ENCODE results near the gene MFSD11. TPM values are rescaled to one million over a fixed set of nuclear protein-coding genes. Genes with fewer than 3 reads are reported as not detected.
"Not testable (repeated sequence)": the region's sequence is repeated elsewhere in the genome, so short reads cannot be mapped to it uniquely, and the experiment has no call there.

Gene MFSD11
- total RNA-seq, 3 donors from 2014 or later: 14.6 to 16.6 (median 15.1) TPM

DNA sequence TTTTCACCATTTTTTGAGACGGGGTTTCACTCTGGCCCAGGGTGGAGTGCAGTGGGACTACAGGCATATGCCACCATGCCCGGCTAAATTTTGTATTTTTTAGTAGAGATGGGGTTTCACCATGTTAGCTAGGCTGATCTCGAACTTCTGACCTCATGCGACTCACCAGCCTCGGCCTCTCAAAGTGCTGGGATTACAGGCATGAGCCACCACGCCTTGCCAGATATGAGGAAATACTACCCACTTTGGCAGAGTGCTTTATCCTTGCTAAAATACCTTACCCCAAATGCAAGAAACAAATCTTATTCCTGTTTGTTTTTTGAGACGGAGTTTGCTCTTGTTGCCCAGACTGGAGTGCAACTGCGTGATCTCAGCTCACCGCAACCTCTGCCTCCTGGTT is 67.4 kb downstream of the MFSD11 start:
- no peaks in the 10 kb centered on the region for H3K9me3 Mint-ChIP-seq

DNA sequence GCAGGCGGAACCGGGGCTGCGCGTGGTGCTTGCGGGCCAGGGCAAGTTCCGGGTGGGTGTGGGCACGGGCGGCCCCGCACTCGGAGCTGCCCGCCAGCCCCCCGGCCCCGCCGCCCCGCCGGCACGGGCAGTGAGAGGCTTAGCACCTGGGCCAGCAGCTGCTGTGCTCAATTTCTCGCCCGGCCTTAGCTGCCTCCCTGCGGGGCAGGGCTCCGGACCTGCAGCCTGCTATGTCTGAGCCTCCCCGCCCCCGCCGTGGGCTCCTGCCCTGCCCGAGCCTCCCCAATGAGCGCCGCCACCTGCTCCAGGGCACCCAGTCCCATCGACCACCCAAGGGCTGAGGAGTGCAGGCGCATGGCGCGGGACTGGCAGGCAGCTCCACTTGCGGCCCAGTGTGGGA is 68.2 kb downstream of the MFSD11 start:
- H3K36me3 Mint-ChIP-seq (ENCODE audit: insufficient read depth); H3K27me3 Mint-ChIP-seq (ENCODE audit: low read depth); H3K9me3 Mint-ChIP-seq; ATAC-seq; H3K4me3 Mint-ChIP-seq; H3K4me1 Mint-ChIP-seq (ENCODE audit: low read depth); DNase-seq: not testable (repeated sequence)

More for the DNA sequence above, 67.4 kb downstream of the MFSD11 start:
- Mint-ChIP-seq H3K27me3 (ENCODE audit: low read depth) (no peaks in the 10 kb centered on the region), H3K4me3 (no peak overlapping the region), H3K36me3 (ENCODE audit: insufficient read depth) (no peaks in the 10 kb centered on the region), H3K4me1 (ENCODE audit: low read depth) (no peaks in the 10 kb centered on the region)
- ATAC-seq (no peak), DNase-seq (no peak)

DNA sequence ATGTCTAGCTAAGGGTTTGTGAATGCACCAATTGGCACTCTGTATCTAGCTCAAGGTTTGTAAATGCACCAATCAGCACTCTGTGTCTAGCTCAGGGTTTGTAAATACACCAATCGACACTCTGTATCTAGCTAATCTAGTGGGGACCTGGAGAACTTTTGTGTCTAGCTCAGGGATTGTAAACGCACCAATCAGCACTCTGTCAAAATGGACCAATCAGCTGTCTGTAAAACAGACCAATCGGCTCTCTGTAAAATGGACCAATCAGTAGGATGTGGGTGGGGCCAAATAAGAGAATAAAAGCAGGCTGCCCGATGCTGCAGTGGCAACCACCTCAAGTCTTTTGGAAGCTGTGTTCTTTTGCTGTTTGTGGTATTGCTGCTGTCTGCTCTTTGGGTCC is 68.8 kb downstream of the MFSD11 start:
- H3K4me3 Mint-ChIP-seq; DNase-seq; ATAC-seq; H3K9me3 Mint-ChIP-seq; H3K27me3 Mint-ChIP-seq (ENCODE audit: low read depth); H3K36me3 Mint-ChIP-seq (ENCODE audit: insufficient read depth); H3K4me1 Mint-ChIP-seq (ENCODE audit: low read depth): not testable (repeated sequence)

DNA sequence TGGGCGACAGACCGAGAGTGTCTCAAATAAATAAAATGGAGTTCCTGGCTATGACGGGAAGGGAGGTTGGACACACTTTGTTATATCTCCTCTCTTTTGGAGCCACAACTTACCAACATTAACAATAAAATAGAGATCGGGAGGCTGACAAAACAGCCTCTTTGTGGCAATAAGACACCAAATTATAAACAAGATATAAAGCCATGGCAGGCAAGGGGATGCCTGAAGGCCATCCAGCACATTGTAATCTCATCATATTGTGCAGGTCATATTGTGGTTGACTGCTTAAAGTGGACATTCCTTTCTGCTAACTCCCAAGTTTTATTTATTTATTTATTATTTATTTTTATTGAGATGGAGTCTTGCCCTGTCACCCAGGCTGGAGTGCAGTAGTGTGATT is 70.4 kb downstream of the MFSD11 start:
- DNase-seq (no peak), ATAC-seq (no peak)
- H3K4me3 Mint-ChIP-seq: no peak overlapping the region
- no peaks in the 10 kb centered on the region for H3K36me3 Mint-ChIP-seq (ENCODE audit: insufficient read depth)
- H3K9me3 Mint-ChIP-seq: no peaks in the 10 kb centered on the region
- peaks cover 2% of the 10 kb centered on the region for H3K27me3 Mint-ChIP-seq (ENCODE audit: low read depth)
- H3K4me1 Mint-ChIP-seq (ENCODE audit: low read depth): no peaks in the 10 kb centered on the region

DNA sequence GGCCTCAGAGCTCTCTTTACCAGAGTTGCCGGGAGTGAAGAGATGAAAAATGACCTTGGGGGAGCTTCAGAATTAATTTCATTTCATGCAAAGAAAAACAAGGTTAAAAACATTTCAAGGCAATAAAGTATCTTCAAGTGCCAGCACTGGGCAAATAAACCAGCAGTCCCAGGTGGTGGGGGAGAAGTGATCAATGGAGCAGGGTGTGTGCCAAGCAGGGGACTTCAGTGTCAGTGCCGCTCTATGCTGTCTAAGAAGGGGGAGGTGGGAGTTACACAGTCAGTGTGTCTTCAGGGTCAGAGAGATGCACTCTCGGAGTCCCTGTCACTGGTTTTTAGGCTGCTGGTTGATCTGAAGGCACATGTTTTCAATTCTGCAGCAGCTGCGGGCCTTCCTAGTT is 73.0 kb downstream of the MFSD11 start:
- Mint-ChIP-seq H3K9me3 (no peaks in the 10 kb centered on the region), H3K27me3 (ENCODE audit: low read depth) (peaks cover 2% of the 10 kb centered on the region), H3K4me1 (ENCODE audit: low read depth) (no peaks in the 10 kb centered on the region), H3K36me3 (ENCODE audit: insufficient read depth) (no peaks in the 10 kb centered on the region), H3K4me3 (no peak overlapping the region)
- ATAC-seq: no peak
- no peak for DNase-seq

DNA sequence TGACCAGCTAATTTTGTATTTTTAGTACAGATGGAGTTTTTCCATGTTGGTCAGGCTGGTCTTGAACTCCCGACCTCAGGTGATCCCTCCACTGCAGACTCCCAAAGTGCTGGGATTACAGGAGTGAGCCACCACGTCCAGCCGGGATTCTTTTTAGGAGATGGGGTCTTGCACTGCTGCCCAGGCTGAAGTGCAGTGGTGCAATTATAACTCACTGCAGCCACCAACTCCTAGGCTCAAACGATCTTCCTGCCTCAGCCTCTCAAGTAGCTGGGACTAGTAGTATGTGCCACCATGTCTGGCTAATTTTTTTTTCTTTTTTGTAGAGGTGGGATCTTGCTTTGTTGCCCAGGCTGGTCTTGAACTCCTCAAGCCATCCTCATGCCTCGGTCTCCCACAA is 73.9 kb downstream of the MFSD11 start:
- H3K9me3 Mint-ChIP-seq: no peaks in the 10 kb centered on the region
- H3K36me3 Mint-ChIP-seq (ENCODE audit: insufficient read depth): no peaks in the 10 kb centered on the region
- peaks cover 7% of the 10 kb centered on the region for H3K4me1 Mint-ChIP-seq (ENCODE audit: low read depth)
- ATAC-seq (no peak), DNase-seq (no peak)
- no peak overlapping the region for H3K4me3 Mint-ChIP-seq
- H3K27me3 Mint-ChIP-seq (ENCODE audit: low read depth): peaks cover 2% of the 10 kb centered on the region

DNA sequence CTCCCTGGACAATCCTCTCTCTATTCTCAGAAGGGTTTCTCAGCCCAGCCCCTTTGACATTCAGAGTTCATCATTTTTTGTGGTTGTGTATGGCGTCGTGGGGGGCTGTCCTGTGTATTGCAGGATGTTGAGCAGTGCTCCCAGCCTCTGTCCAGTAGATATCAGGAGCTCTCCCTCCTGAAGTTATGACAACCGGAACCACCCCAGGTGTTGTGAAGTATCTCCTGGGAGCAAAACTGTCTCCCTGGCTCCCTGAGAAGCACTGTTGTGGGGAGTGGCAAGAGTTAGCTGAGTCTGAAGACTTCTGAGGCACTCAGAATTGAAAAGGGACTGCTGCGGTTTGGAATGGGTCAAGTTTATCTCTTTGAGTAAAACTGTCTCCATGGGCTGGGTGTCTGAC is 74.3 kb downstream of the MFSD11 start:
- Mint-ChIP-seq H3K4me1 (ENCODE audit: low read depth) (peaks cover 8% of the 10 kb centered on the region), H3K36me3 (ENCODE audit: insufficient read depth) (no peaks in the 10 kb centered on the region), H3K27me3 (ENCODE audit: low read depth) (peaks cover 2% of the 10 kb centered on the region), H3K4me3 (no peak overlapping the region), H3K9me3 (no peaks in the 10 kb centered on the region)
- DNase-seq (no peak), ATAC-seq (no peak)

DNA sequence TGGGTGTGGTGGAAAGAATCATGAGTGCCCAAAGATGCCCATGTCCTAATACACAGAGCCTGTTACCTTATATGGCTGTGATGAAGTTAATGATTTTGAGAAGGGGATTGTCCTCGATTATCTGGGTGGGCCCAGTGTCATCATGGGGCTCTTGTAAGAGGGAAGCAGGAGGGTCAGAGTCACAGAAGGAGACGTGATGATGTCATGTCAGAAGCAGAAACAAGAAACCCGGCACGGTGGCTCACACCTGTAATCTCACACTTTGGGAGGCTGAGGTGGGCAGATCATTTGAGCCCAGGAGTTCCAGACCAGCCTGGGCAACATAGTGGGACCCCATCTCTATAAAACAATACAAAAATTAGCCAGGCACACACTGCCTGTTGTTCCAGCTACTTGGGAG is 75.0 kb downstream of the MFSD11 start:
- ATAC-seq: no peak
- H3K4me1 Mint-ChIP-seq (ENCODE audit: low read depth): peaks cover 8% of the 10 kb centered on the region
- H3K9me3 Mint-ChIP-seq: no peaks in the 10 kb centered on the region
- no peak for DNase-seq
- no peak overlapping the region for H3K4me3 Mint-ChIP-seq
- H3K36me3 Mint-ChIP-seq (ENCODE audit: insufficient read depth): no peaks in the 10 kb centered on the region
- peaks cover 2% of the 10 kb centered on the region for H3K27me3 Mint-ChIP-seq (ENCODE audit: low read depth)

DNA sequence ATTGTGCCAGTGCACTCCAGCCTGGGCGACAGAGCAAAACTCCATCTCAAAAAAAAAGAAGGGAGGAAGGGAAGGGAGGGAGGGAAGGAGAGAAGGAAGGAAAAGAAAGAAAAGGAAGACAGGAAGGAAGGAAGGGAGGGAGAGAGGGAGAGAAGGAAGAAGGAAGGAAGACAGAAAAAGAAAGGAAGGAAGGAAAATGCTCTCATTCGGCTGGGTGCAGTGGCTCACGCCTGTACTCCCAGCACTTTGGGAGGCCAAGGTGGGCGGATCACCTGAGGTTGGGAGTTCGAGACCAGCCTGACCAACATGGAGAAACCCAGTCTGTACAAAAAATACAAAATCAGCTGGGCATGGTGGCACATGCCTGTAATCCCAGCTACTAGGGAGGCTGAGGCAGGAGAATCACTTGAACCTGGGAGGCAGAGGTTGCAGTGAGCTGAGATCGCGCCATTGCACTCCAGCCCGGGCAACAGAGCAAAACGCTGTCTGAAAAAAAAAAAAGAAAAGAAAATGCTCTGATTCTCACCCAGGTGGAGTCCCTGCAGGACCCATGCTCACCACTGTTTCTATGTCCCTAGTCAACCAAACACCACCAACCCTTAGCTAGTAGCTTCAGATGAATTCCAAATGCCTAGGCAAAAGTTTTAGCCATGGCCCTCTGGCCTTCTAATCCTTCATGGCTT is 78.1 kb downstream of the MFSD11 start:
- not testable (repeated sequence) for H3K27me3 Mint-ChIP-seq (ENCODE audit: low read depth); H3K9me3 Mint-ChIP-seq; H3K4me3 Mint-ChIP-seq; H3K36me3 Mint-ChIP-seq (ENCODE audit: insufficient read depth); H3K4me1 Mint-ChIP-seq (ENCODE audit: low read depth); DNase-seq
- ATAC-seq: peak; percentile 52 to 58

DNA sequence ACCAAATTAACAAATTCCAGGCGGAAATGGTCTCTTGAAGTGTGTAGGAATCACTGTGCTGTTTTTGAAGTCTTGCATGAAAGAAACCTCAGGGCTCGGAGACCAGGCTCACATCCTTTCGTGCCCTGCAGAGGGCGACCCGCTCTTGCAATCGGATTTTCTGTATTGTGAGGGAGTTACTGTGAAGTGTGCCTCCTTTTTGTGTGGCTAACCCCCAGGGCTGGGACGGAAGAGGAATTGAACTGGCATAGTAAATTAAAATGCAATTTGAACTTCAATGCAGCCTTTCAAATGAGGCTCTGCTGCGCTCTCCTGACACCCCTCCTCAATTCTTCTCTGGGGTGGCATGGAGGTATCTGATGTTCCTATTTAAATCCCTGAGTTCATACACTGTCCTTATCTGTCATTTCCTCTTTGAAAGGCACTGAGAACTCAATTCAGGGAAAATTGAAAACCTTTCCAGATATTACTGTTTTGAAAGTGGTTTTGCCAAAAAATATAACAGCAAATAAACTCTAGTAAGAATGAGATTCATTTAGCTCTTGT is 78.7 kb downstream of the MFSD11 start:
- Mint-ChIP-seq H3K4me3 (no peak overlapping the region), H3K4me1 (ENCODE audit: low read depth) (peaks cover 8% of the 10 kb centered on the region), H3K36me3 (ENCODE audit: insufficient read depth) (no peaks in the 10 kb centered on the region), H3K27me3 (ENCODE audit: low read depth) (peaks cover 2% of the 10 kb centered on the region), H3K9me3 (no peaks in the 10 kb centered on the region)
- ATAC-seq (peak; percentile 84), DNase-seq (peak; percentile 44)

DNA sequence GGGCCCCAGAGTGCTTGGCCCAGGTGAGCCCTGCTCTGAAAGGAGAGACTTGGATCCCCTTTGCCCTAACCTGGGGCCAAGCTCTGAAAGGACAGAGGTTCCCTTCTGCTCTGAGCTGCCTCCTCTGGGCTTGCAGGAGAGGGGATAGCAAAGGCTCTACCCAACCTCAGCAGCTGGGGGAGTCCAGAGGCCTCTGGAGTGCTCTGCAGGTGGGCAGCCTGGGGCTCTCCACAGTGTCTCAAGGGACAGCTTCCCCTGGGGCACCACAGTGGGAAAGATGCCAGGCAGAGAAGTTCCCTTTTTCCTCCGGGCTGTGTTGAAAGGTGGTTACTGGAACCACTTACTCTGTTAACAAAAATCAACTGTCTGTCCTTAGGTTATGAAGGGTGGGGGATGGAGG is 82.1 kb downstream of the MFSD11 start:
- DNase-seq (no peak), ATAC-seq (no peak)
- Mint-ChIP-seq H3K27me3 (ENCODE audit: low read depth) (no peaks in the 10 kb centered on the region), H3K36me3 (ENCODE audit: insufficient read depth) (no peaks in the 10 kb centered on the region), H3K9me3 (no peaks in the 10 kb centered on the region), H3K4me1 (ENCODE audit: low read depth) (peaks cover 8% of the 10 kb centered on the region), H3K4me3 (no peak overlapping the region)

DNA sequence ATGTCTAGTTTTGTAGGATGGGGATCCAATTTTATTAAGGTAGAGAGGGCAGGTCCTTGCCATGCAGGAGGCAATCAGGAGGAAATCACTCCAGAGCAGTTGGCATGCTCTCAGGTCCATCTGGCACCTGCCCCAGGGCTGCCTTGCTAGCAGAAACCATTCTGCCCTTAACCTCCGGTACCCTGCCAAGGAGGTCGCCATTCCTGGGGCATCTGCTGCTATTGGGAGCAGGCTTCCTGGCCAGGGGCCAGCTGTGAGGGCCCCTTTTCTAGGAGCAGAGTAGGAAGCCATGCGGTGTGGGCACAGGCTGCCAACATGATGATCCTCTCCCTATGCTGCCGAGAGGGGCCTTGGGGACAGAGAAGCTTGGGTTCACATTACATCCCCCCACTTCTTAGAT is 82.6 kb downstream of the MFSD11 start:
- Mint-ChIP-seq H3K9me3 (no peaks in the 10 kb centered on the region), H3K4me3 (no peak overlapping the region), H3K27me3 (ENCODE audit: low read depth) (no peaks in the 10 kb centered on the region), H3K4me1 (ENCODE audit: low read depth) (peaks cover 8% of the 10 kb centered on the region), H3K36me3 (ENCODE audit: insufficient read depth) (no peaks in the 10 kb centered on the region)
- DNase-seq (no peak), ATAC-seq (no peak)

DNA sequence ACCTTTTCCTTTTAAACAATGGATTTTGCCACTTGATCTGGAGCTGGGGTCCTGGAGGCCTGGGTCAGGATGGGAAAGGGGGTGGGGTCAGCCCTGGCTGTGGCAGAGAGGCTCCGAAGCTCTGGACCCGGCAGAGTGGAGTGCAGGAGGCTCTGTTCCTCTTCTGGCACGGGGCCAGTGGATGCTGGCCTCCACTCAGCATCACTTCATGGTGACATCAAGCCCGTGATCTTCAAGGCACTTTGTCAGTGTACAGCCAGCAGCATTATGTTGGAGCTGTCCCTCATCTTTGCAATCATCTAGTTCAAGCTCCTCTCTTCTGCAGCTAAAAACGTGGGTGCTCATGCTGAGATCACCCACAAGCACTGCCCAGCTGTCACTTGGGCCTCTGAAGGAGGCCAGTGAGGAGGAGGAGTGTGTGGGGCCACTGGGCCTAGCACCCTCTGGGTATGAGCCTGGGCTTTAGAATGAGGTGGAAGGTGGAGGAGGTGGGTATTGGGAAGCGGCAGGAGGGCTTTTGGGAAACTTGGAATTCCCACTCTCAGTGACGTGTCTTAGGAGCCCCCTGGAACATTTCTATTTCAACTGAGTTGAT is 84.4 kb downstream of the MFSD11 start:
- Mint-ChIP-seq H3K4me3 (no peak overlapping the region), H3K9me3 (no peaks in the 10 kb centered on the region), H3K36me3 (ENCODE audit: insufficient read depth) (no peaks in the 10 kb centered on the region), H3K4me1 (ENCODE audit: low read depth) (peaks cover 3% of the 10 kb centered on the region), H3K27me3 (ENCODE audit: low read depth) (no peaks in the 10 kb centered on the region)
- no peak for ATAC-seq
- no peak for DNase-seq

DNA sequence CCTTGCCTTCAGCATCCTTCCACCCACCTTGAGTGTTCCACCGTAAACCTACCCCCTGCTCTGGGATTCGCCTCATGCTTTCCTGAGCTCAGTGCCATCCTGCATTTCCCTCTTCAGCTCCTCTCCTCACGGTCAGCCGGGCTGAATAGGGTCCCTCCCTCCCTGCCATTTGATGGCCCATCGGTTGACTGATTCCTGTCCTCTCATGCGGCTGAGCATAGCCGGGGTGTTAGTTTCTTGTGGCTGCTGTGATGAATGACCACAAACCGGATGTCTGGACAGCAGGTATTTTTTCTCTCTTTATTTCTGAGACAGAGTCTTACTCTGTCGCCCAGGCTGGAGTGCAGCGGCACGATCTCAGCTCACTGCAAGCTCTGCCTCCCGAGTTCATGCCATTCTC is 86.2 kb downstream of the MFSD11 start:
- ATAC-seq (no peak), DNase-seq (no peak)
- Mint-ChIP-seq H3K9me3 (no peaks in the 10 kb centered on the region), H3K27me3 (ENCODE audit: low read depth) (no peaks in the 10 kb centered on the region), H3K4me1 (ENCODE audit: low read depth) (peaks cover 5% of the 10 kb centered on the region), H3K4me3 (no peak overlapping the region), H3K36me3 (ENCODE audit: insufficient read depth) (no peaks in the 10 kb centered on the region)

DNA sequence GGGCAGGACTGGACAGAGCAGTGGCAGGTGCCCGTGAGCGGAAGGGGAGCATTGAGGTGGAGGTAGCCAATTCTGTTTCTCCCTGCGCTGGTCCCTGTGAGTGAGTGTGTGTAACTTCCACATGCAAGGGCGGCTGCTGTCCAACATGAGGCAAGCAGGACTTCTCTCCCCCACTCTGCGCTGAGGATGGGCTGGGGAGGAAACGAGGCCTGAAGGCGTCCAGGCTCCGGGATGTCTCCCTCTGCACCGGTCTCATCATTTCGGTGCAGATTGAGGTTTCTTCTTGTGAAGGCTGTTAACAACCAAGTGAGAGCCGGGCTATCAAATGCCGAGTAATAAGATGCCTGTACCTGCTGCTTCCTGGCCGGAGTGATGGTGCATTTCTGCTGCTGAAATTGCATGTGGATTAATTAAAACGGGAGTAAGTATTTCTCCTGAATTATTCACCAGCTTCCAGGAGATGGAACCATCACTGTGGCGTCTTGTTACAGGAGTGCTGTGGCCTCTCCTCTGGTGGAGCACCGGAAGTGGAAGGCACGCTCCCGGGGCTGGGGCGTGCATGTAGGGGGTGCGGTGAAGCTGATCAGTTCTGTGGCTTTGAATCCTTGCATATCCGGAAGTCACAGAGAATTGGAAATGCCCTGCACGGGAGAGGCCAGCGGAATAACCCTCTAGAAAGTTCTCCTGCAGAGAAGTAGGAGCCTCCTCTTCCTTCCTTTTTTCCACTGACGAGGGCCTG is 88.6 kb downstream of the MFSD11 start:
- DNase-seq (no peak), ATAC-seq (no peak)
- Mint-ChIP-seq H3K4me3 (no peak overlapping the region), H3K36me3 (ENCODE audit: insufficient read depth) (no peaks in the 10 kb centered on the region), H3K9me3 (no peaks in the 10 kb centered on the region), H3K4me1 (ENCODE audit: low read depth) (peaks cover 5% of the 10 kb centered on the region), H3K27me3 (ENCODE audit: low read depth) (no peaks in the 10 kb centered on the region)
